Ishikawa (cell line): ENCODE data around the gene HEXA.

Experiments used
- CEBPB ChIP-seq: IDR thresholded peaks from 2 replicates; pipeline ENCODE4 v1.6.1; 2012
- CREB1 ChIP-seq: IDR thresholded peaks from 2 replicates; pipeline ENCODE4 v1.6.1; 2012; ENCODE audit warnings: low read depth
- EGR1 ChIP-seq: IDR thresholded peaks from 2 replicates; pipeline ENCODE4 v1.6.1; 2012
- EP300 ChIP-seq: IDR thresholded peaks from 2 replicates; pipeline ENCODE4 v1.6.1; 2012; ENCODE audit warnings: borderline replicate concordance
- FOXM1 ChIP-seq: IDR thresholded peaks from 2 replicates; pipeline ENCODE4 v1.6.1; 2012; ENCODE audit warnings: low read depth, borderline replicate concordance
- RAD21 ChIP-seq: IDR thresholded peaks from 2 replicates; pipeline ENCODE4 v1.6.1; 2012; ENCODE audit warnings: low read depth
- TAF1 ChIP-seq: IDR thresholded peaks from 2 replicates; pipeline ENCODE4 v1.6.1; 2012; ENCODE audit warnings: low read depth, mild to moderate bottlenecking
- TCF12 ChIP-seq: IDR thresholded peaks from 2 replicates; pipeline ENCODE4 v1.6.1; 2012; ENCODE audit warnings: low read depth
- YY1 ChIP-seq: IDR thresholded peaks from 2 replicates; pipeline ENCODE4 v1.6.1; 2012; ENCODE audit warnings: low read depth
- TF ChIP-seq, protein P1 (sequence below): IDR thresholded peaks from 2 replicates; pipeline ENCODE4 v1.6.1; 2012; ENCODE audit warnings: low read depth, mild to moderate bottlenecking

DNA sequence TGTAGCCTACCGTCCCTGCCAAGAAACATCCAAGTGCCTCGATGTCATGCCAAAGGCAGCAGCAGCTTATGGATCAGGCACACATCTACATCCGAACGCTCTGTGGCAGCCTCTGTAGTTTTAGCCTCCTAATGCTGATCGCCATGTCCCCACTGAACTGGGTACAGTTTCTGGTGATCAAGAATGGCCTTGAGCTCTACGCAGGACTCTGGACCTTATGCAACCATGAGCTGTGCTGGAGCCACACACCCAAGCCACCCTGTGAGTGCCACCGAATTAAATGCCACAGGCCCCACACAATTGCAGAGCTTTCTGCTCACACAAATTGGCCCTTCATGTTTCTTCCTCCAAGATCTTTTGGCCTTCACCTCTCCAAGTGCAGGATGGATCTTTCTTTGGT, 22.8 kb upstream of the HEXA start:
- TF ChIP-seq YY1 (no peak), TAF1 (no peak), CREB1 (no peak), RAD21 (no peak), FOXM1 (no peak), EP300 (no peak), TCF12 (no peak), CEBPB (no peak), EGR1 (no peak)
- TF ChIP-seq, protein P1, sequence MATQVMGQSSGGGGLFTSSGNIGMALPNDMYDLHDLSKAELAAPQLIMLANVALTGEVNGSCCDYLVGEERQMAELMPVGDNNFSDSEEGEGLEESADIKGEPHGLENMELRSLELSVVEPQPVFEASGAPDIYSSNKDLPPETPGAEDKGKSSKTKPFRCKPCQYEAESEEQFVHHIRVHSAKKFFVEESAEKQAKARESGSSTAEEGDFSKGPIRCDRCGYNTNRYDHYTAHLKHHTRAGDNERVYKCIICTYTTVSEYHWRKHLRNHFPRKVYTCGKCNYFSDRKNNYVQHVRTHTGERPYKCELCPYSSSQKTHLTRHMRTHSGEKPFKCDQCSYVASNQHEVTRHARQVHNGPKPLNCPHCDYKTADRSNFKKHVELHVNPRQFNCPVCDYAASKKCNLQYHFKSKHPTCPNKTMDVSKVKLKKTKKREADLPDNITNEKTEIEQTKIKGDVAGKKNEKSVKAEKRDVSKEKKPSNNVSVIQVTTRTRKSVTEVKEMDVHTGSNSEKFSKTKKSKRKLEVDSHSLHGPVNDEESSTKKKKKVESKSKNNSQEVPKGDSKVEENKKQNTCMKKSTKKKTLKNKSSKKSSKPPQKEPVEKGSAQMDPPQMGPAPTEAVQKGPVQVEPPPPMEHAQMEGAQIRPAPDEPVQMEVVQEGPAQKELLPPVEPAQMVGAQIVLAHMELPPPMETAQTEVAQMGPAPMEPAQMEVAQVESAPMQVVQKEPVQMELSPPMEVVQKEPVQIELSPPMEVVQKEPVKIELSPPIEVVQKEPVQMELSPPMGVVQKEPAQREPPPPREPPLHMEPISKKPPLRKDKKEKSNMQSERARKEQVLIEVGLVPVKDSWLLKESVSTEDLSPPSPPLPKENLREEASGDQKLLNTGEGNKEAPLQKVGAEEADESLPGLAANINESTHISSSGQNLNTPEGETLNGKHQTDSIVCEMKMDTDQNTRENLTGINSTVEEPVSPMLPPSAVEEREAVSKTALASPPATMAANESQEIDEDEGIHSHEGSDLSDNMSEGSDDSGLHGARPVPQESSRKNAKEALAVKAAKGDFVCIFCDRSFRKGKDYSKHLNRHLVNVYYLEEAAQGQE = no peak
